Type B pancreatic cell (in vitro differentiated cells): ENCODE measurements around the gene FAM81A. TPM values are rescaled to one million over a fixed set of nuclear protein-coding genes. Genes with fewer than 3 reads are reported as not detected.

Experiments
- DNase-seq: peaks from one replicate; pipeline ENCODE4 v3.0.0; 2021; ENCODE audit warnings: mixed read lengths; ENCODE audit not compliant: unreplicated experiment; ENCODE audit errors: extremely low spot score
- H3K27ac Mint-ChIP-seq: 2 replicates; pipeline ENCODE4 v1.8.0; 2021; ENCODE audit warnings: mild to moderate bottlenecking, mixed read lengths
- H3K27me3 Mint-ChIP-seq: 2 replicates; pipeline ENCODE4 v1.8.0; 2021; ENCODE audit warnings: mixed read lengths
- H3K36me3 Mint-ChIP-seq: 2 replicates; pipeline ENCODE4 v1.8.0; 2021; ENCODE audit warnings: mixed read lengths
- H3K4me1 Mint-ChIP-seq: one replicate; pipeline ENCODE4 v1.8.0; 2021; ENCODE audit warnings: mixed read lengths; ENCODE audit not compliant: unreplicated experiment
- H3K4me3 Mint-ChIP-seq: 2 replicates; pipeline ENCODE4 v1.8.0; 2021; ENCODE audit warnings: mild to moderate bottlenecking, mixed read lengths
- H3K9me3 Mint-ChIP-seq: 2 replicates; pipeline ENCODE4 v1.8.0; 2021; ENCODE audit warnings: mixed read lengths
- CTCF ChIP-seq: fragments of 200-600 bp; sonication (generic); conservative IDR thresholded peaks from 2 replicates; pipeline ENCODE4 v1.5.0; 2021; ENCODE audit warnings: antibody characterized with exemption, mild to moderate bottlenecking
- total RNA-seq: library from RNA; stranded (reverse); gene quantifications from 2 replicates; pipeline ENCODE4 v1.2.1, GENCODE V29; 2021; ENCODE audit warnings: low replicate concordance

Gene FAM81A
- total RNA-seq, 1 donor from 2014 or later: 1.4 TPM

- Mint-ChIP-seq H3K9me3 (no peaks in the 10 kb centered on the region), H3K36me3 (no peaks in the 10 kb centered on the region), H3K27ac (no peak overlapping the region), H3K4me1 (no peaks in the 10 kb centered on the region), H3K27me3 (no peaks in the 10 kb centered on the region), H3K4me3 (no peak overlapping the region)
- no peak for DNase-seq
- TF ChIP-seq CTCF: no peak
These were observed 123.6 kb downstream of the FAM81A start for GRCh38 chr15:59561547-59561946.

- TF ChIP-seq CTCF: no peak
- DNase-seq: no peak
- Mint-ChIP-seq H3K4me1 (no peaks in the 10 kb centered on the region), H3K27ac (no peak overlapping the region), H3K27me3 (no peaks in the 10 kb centered on the region), H3K36me3 (no peaks in the 10 kb centered on the region), H3K4me3 (no peak overlapping the region), H3K9me3 (no peaks in the 10 kb centered on the region)
These were observed 124.6 kb downstream of the FAM81A start for GRCh38 chr15:59562448-59563186.

GRCh38 chr15:59565299-59565698 lies 127.3 kb downstream of the FAM81A start:
- Mint-ChIP-seq H3K4me3 (no peak overlapping the region), H3K27ac (no peak overlapping the region), H3K36me3 (peaks cover 4% of the 10 kb centered on the region), H3K27me3 (no peaks in the 10 kb centered on the region), H3K9me3 (peaks cover 5% of the 10 kb centered on the region), H3K4me1 (peaks cover 6% of the 10 kb centered on the region)
- TF ChIP-seq CTCF: no peak
- no peak for DNase-seq

- no peak for DNase-seq
- no peak for TF ChIP-seq CTCF
These were observed 129.3 kb downstream of the FAM81A start for GRCh38 chr15:59567324-59567723.

GRCh38 chr15:59569477-59569876 lies 131.5 kb downstream of the FAM81A start:
- no peak for TF ChIP-seq CTCF
- peaks cover 12% of the 10 kb centered on the region for H3K4me1 Mint-ChIP-seq
- H3K36me3 Mint-ChIP-seq: peaks cover 7% of the 10 kb centered on the region
- peaks cover 7% of the 10 kb centered on the region for H3K9me3 Mint-ChIP-seq
- no peak for DNase-seq
- peak overlapping the region; percentile 97 for H3K27ac Mint-ChIP-seq
- no peak overlapping the region for H3K4me3 Mint-ChIP-seq
- H3K27me3 Mint-ChIP-seq: no peaks in the 10 kb centered on the region

More at GRCh38 chr15:59567324-59567723, 129.3 kb downstream of the FAM81A start:
- Mint-ChIP-seq H3K9me3 (peaks cover 7% of the 10 kb centered on the region), H3K4me1 (peaks cover 11% of the 10 kb centered on the region), H3K27me3 (no peaks in the 10 kb centered on the region), H3K27ac (no peak overlapping the region), H3K36me3 (peaks cover 7% of the 10 kb centered on the region), H3K4me3 (no peak overlapping the region)
